Endothelial cell of umbilical vein (primary cell): Measurements from ENCODE around the gene PLA2G6. TPM values are rescaled to one million over a fixed set of nuclear protein-coding genes. Genes with fewer than 3 reads are reported as not detected.

Source experiments
- BruUV-seq: library from RNA; stranded (reverse); fragments of 400-500 nt; replicated peaks from 2 replicates; lab custom pipeline; 2021; lab: Mats Ljungman, UMichigan
- CTCF ChIA-PET: fragments of 300-600, 350-600 bp; sonication (Branson Sonifier 250); formaldehyde crosslinking; loops from one replicate; lab custom pipeline; 2021; ENCODE audit warnings: antibody characterized with exemption, inconsistent platforms; lab: Charles Lee
- POLR2A ChIA-PET: fragments of 300-600, 350-600 bp; sonication (Branson Sonifier 250); formaldehyde crosslinking; loops from one replicate; lab custom pipeline; 2021; ENCODE audit warnings: antibody characterized with exemption, inconsistent platforms; lab: Charles Lee
- DNase-seq: peaks from one replicate; pipeline ENCODE4 v3.0.0-alpha.2; 2011; ENCODE audit warnings: low read depth, low spot score
- FAIRE-seq: peaks from 2 replicates; lab custom pipeline; 2011; peaks lifted over from hg19 to GRCh38; lab: Jason Lieb, UNC
- H2AFZ ChIP-seq: 2 replicates; pipeline ENCODE4 v1.6.0; 2012; ENCODE audit warnings: low read depth, low read length, control low read depth, inconsistent platforms
- H3K27ac ChIP-seq: 2 replicates; pipeline ENCODE4 v1.5.1; 2011; ENCODE audit warnings: low read depth, mild to moderate bottlenecking, control low read depth, low read length, moderate library complexity; ENCODE audit not compliant: insufficient read depth
- H3K27me3 ChIP-seq, 2 experiments: 2 replicates each; pipeline versions ENCODE4 v1.6.0 to v1.6.1; 2011; ENCODE audit warnings: low read length in 2 of 2, mixed read lengths in 1 of 2; ENCODE audit not compliant: control insufficient read depth in 2 of 2, insufficient read depth in 2 of 2
- H3K36me3 ChIP-seq, 2 experiments: 2 replicates in 1 of 2; 3 replicates in 1 of 2; pipeline ENCODE4 v1.5.1; 2011; ENCODE audit warnings: low read length in 2 of 2, mild to moderate bottlenecking in 1 of 2, moderate library complexity in 1 of 2; ENCODE audit not compliant: control insufficient read depth in 2 of 2, insufficient read depth in 2 of 2; ENCODE audit errors: extremely low read depth in 1 of 2
- H3K4me1 ChIP-seq: 3 replicates; pipeline ENCODE4 v1.5.1; 2011; ENCODE audit warnings: mild to moderate bottlenecking, low read length; ENCODE audit not compliant: control insufficient read depth, insufficient read depth; ENCODE audit errors: extremely low read depth
- H3K4me2 ChIP-seq: 2 replicates; pipeline ENCODE4 v1.6.1; 2011; ENCODE audit warnings: low read length, control low read depth, mixed read lengths; ENCODE audit not compliant: insufficient read depth
- H3K4me3 ChIP-seq, 3 experiments: fragments of 200-600 bp in 1 of 3; sonication (generic), shearing (Covaris generic) in 1 of 3; replicated peaks in 1 of 3; 2 replicates each; pipeline ENCODE4 v1.5.1; 2011 to 2016; ENCODE audit warnings: control low read depth in 3 of 3, low read length in 3 of 3, mild to moderate bottlenecking in 2 of 3, inconsistent platforms in 1 of 3, low read depth in 1 of 3, moderate library complexity in 1 of 3; ENCODE audit not compliant: insufficient read depth in 1 of 3
- H3K79me2 ChIP-seq: 2 replicates; pipeline ENCODE4 v1.6.0; 2012; ENCODE audit warnings: low read length, inconsistent platforms; ENCODE audit not compliant: control insufficient read depth, insufficient read depth
- H3K9ac ChIP-seq: replicated peaks from 2 replicates; pipeline ENCODE3; 2011; ENCODE audit warnings: low read length, control low read depth; ENCODE audit not compliant: insufficient read depth; ENCODE audit errors: extremely low read depth
- H3K9me1 ChIP-seq: replicated peaks from 3 replicates; pipeline ENCODE4 v1.6.0; 2011; ENCODE audit warnings: mild to moderate bottlenecking, low read length; ENCODE audit not compliant: control insufficient read depth, insufficient read depth; ENCODE audit errors: extremely low read depth
- H3K9me3 ChIP-seq: replicated peaks from 2 replicates; pipeline ENCODE4 v1.5.1; 2012; ENCODE audit warnings: low read length, inconsistent platforms; ENCODE audit not compliant: control insufficient read depth, insufficient read depth
- H4K20me1 ChIP-seq: replicated peaks from 2 replicates; pipeline ENCODE3; 2011; ENCODE audit warnings: mild to moderate bottlenecking, low read length; ENCODE audit not compliant: control insufficient read depth, insufficient read depth; ENCODE audit errors: extremely low read depth
- EZH2 ChIP-seq: IDR thresholded peaks from 2 replicates; pipeline ENCODE4 v1.6.1; 2012; ENCODE audit warnings: borderline replicate concordance, low read depth, mild to moderate bottlenecking, moderate library complexity, low read length, inconsistent platforms; ENCODE audit not compliant: severe bottlenecking
- GATA2 ChIP-seq: IDR thresholded peaks from 2 replicates; pipeline ENCODE4 v1.7.0; 2011; ENCODE audit warnings: low read depth, mild to moderate bottlenecking, moderate library complexity, mixed read lengths, low read length; ENCODE audit not compliant: insufficient read length, insufficient read depth
- JUN ChIP-seq: IDR thresholded peaks from 2 replicates; pipeline ENCODE4 v1.6.1; 2011; ENCODE audit warnings: borderline replicate concordance, low read depth; ENCODE audit not compliant: insufficient read length, insufficient read depth
- MAX ChIP-seq: IDR thresholded peaks from 2 replicates; pipeline ENCODE4 v1.6.1; 2011; ENCODE audit not compliant: insufficient read depth, insufficient read length
- MYC ChIP-seq: IDR thresholded peaks from one replicate; pipeline ENCODE4 v1.6.1; 2011; ENCODE audit warnings: mild to moderate bottlenecking, low read depth, low read length
- POLR2AphosphoS5 ChIP-seq: IDR thresholded peaks from 2 replicates; pipeline ENCODE4 v1.6.1; 2012; ENCODE audit warnings: low read depth, mild to moderate bottlenecking, control low read depth, low read length, moderate library complexity; ENCODE audit not compliant: insufficient read depth
- dilution Hi-C: fragments of 300-500 bp; cut with MboI; formaldehyde crosslinking; loops from one replicate; pipeline ENCODE4 v1.15.0; 2019; ENCODE audit warnings: low sequenced_read_pairs; ENCODE audit not compliant: extremely low pct_ligation_motif_present
- intact Hi-C: fragments of 100-400 bp; cut with micrococcal nuclease; formaldehyde crosslinking; loops from one replicate; pipeline ENCODE4 v1.10.0; 2022
- polyA plus RNA-seq, 4 experiments: library from polyadenylated mRNA; depleted of rRNA in 3 of 4; stranded (reverse) in 3 of 4; unstranded in 1 of 4; fragments of >200 nt; gene quantifications; 2 replicates each; pipeline versions ENCODE4 v1.2.1 to v1.2.3, GENCODE V29; 2011 to 2012; ENCODE audit warnings: missing spikeins in 1 of 4
- total RNA-seq: library from RNA; stranded (reverse); gene quantifications from 2 replicates; pipeline ENCODE4 v1.2.3, GENCODE V29; 2021

PLA2G6 gene
- total and polyA plus RNA-seq, 2 donors (not counting 3 experiments of a cell fraction or from before 2014, with no cell fraction given) = 6.6 to 10.3 TPM

GRCh38 chr22:38081636-38081940 lies 100.0 kb downstream of the PLA2G6 start:
- Histone ChIP-seq H3K79me2 (no peaks in the 10 kb centered on the region), H3K4me1 (peaks cover 5% of the 10 kb centered on the region), H3K9ac (no peak overlapping the region), H3K4me3 (peak overlapping the region in 1 of 3 experiments; percentile 5), H3K27ac (no peak overlapping the region), H3K9me3 (no peaks in the 10 kb centered on the region), H2AFZ (peak overlapping the region; percentile 60), H3K36me3 (no peaks in the 10 kb centered on the region), H4K20me1 (no peaks in the 10 kb centered on the region), H3K27me3 (peaks cover 9 to 12% of the 10 kb centered on the region in 2 experiments), H3K4me2 (peak overlapping the region; percentile 23), H3K9me1 (no peaks in the 10 kb centered on the region)
- intact Hi-C loops (no loop called here), dilution Hi-C loops (no loop called here)
- BruUV-seq = no TSS peak
- CTCF ChIA-PET = interaction anchor here (1.2 kb wide), 1 partner anchor 157 kb away, joined by 3 read pairs; no protein-coding TSS in a partner anchor
- POLR2A ChIA-PET = no interaction called here
- TF ChIP-seq GATA2 (no peak), EZH2 (peak; percentile 19), POLR2AphosphoS5 (no peak)
- DNase-seq = no peak
- no peak for FAIRE-seq

- peaks cover 9 to 12% of the 10 kb centered on the region in 2 experiments for H3K27me3 ChIP-seq
- ChIA-PET POLR2A (no interaction called here), CTCF (interaction anchor here (1.2 kb wide), 1 partner anchor 157 kb away, joined by 3 read pairs; no protein-coding TSS in a partner anchor)
- H3K36me3 ChIP-seq = no peaks in the 10 kb centered on the region
- dilution Hi-C loops = no loop called here
- peak overlapping the region; percentile 23 for H3K4me2 ChIP-seq
- BruUV-seq = no TSS peak
- no peak overlapping the region for H3K27ac ChIP-seq
- TF ChIP-seq POLR2AphosphoS5 = no peak
- no peak for TF ChIP-seq MYC
- TF ChIP-seq JUN = no peak
- TF ChIP-seq EZH2 = peak; percentile 38
- TF ChIP-seq MAX = peak; percentile 40
- no peaks in the 10 kb centered on the region for H3K9me1 ChIP-seq
- H3K4me1 ChIP-seq = peaks cover 5% of the 10 kb centered on the region
- FAIRE-seq (peak; percentile 40), DNase-seq (peak; percentile 43)
- peak overlapping the region in 1 of 3 experiments; percentile 11 for H3K4me3 ChIP-seq
- no peaks in the 10 kb centered on the region for H3K79me2 ChIP-seq
- peak overlapping the region; percentile 60 for H2AFZ ChIP-seq
- no peaks in the 10 kb centered on the region for H3K9me3 ChIP-seq
- no peaks in the 10 kb centered on the region for H4K20me1 ChIP-seq
- intact Hi-C loops = no loop called here
- no peak overlapping the region for H3K9ac ChIP-seq
Observed at GRCh38 chr22:38080850-38081635, 100.6 kb downstream of the PLA2G6 start.
